Liver (tissue), 3 donors: ENCODE results near the gene ITPK1.

ENCODE experiments used
- CTCF ChIP-seq: fragments of 150-350 bp; IDR thresholded peaks from 2 replicates; pipeline ENCODE4 v1.5.1; 2017; ENCODE audit warnings: improper control_type of control experiment, low read depth, low read length; ENCODE audit not compliant: missing input control
- GABPA ChIP-seq, 2 donors: IDR thresholded peaks in 1 of 2; conservative IDR thresholded peaks in 1 of 2; 2 replicates each; pipeline ENCODE4 v1.6.1; 2016; ENCODE audit warnings: antibody characterized with exemption in 2 of 2, mild to moderate bottlenecking in 1 of 2, moderate library complexity in 1 of 2
- HNF4A ChIP-seq, 2 donors: conservative IDR thresholded peaks; 2 replicates each; pipeline ENCODE4 v1.6.1; 2016; ENCODE audit warnings: antibody characterized with exemption in 2 of 2, mild to moderate bottlenecking in 2 of 2
- HNF4G ChIP-seq: IDR thresholded peaks from 2 replicates; pipeline ENCODE4 v1.6.1; 2016; ENCODE audit warnings: antibody characterized with exemption
- MAX ChIP-seq: IDR thresholded peaks from 2 replicates; pipeline ENCODE4 v1.6.1; 2016; ENCODE audit warnings: antibody characterized with exemption
- NR2F2 ChIP-seq: IDR thresholded peaks from 2 replicates; pipeline ENCODE4 v1.6.1; 2016; ENCODE audit warnings: antibody characterized with exemption
- ZBTB33 ChIP-seq: IDR thresholded peaks from 2 replicates; pipeline ENCODE4 v1.6.1; 2016; ENCODE audit warnings: antibody characterized with exemption
- donor health status: healthy.
- donor health status: healthy.

- TF ChIP-seq CTCF (no peak), HNF4G (no peak), HNF4A (conservative IDR thresholded peaks at IDR 0.05) (no peak), MAX (no peak), ZBTB33 (no peak), NR2F2 (peak; percentile 75), GABPA (IDR thresholded peaks at IDR 0.05 in 1 of 2, conservative IDR thresholded peaks at IDR 0.05 in 1 of 2) (no peak)
Observed at GRCh38 chr14:93073358-93073707, 42.4 kb downstream of the ITPK1 start.
